Suprapubic skin (tissue), 4 donors: ENCODE measurements around the gene GALNT15.

Source experiments
- EP300 ChIP-seq: sonication (generic); formaldehyde crosslinking; IDR thresholded peaks from one replicate; pipeline ENCODE4 v1.6.1; 2017; ENCODE audit warnings: antibody characterized with exemption
- POLR2AphosphoS5 ChIP-seq, 3 donors: sonication (generic); formaldehyde crosslinking; IDR thresholded peaks; one replicate each; pipeline ENCODE4 v1.6.1; 2017; ENCODE audit warnings: antibody characterized with exemption in 3 of 3
- TF ChIP-seq, protein P1 (sequence below), 2 donors: fragments of 200-600 bp in 1 of 2; fragments of 450-650 bp in 1 of 2; sonication (generic) in 1 of 2; IDR thresholded peaks; one replicate each; pipeline ENCODE4 v1.5.1; 2016 to 2019; ENCODE audit warnings: antibody characterized with exemption in 2 of 2, mild to moderate bottlenecking in 1 of 2, moderate library complexity in 1 of 2

DNA sequence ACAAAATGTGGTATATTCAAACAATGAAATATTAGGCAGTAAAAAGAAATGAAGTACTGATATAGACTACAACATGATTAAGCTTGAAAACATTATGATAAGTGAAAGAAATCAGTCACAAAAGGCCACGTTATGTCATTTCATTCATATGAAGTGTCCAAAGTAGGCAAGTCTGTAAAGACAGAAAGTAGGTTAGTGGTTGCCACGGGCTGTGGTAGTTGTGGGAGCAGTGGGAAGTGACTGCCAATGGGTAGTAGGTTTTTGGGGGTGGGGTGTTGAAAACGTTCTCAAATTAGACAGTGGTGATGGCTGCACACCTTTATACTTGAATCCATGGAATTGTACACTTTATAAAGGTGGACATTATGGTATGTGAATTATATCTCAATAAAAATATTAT, 12.1 kb downstream of the GALNT15 start:
- TF ChIP-seq, protein P1, sequence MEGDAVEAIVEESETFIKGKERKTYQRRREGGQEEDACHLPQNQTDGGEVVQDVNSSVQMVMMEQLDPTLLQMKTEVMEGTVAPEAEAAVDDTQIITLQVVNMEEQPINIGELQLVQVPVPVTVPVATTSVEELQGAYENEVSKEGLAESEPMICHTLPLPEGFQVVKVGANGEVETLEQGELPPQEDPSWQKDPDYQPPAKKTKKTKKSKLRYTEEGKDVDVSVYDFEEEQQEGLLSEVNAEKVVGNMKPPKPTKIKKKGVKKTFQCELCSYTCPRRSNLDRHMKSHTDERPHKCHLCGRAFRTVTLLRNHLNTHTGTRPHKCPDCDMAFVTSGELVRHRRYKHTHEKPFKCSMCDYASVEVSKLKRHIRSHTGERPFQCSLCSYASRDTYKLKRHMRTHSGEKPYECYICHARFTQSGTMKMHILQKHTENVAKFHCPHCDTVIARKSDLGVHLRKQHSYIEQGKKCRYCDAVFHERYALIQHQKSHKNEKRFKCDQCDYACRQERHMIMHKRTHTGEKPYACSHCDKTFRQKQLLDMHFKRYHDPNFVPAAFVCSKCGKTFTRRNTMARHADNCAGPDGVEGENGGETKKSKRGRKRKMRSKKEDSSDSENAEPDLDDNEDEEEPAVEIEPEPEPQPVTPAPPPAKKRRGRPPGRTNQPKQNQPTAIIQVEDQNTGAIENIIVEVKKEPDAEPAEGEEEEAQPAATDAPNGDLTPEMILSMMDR (IDR thresholded peaks at IDR 0.05): no peak
- TF ChIP-seq EP300 (no peak), POLR2AphosphoS5 (IDR thresholded peaks at IDR 0.05) (no peak)
